Fibroblast of gingiva (primary cell): Measurements from ENCODE around the gene ARSA.
"Not testable (repeated sequence)": the region's sequence is repeated elsewhere in the genome, so short reads cannot be mapped to it uniquely, and the experiment has no call there.

Source experiments
- DNase-seq: peaks from one replicate; pipeline ENCODE4 v3.0.0-alpha.2; 2011; ENCODE audit warnings: low read depth

Gene ARSA

GRCh38 chr22:50654664-50655063 is 26.7 kb upstream of the ARSA start:
- not testable (repeated sequence) for DNase-seq

- DNase-seq = no peak
Measured at GRCh38 chr22:50653256-50653655, 25.3 kb upstream of the ARSA start.

- not testable (repeated sequence) for DNase-seq
Measured at GRCh38 chr22:50643821-50644101, 15.8 kb upstream of the ARSA start.

- DNase-seq = not testable (repeated sequence)
Measured at GRCh38 chr22:50643021-50643820, 15.3 kb upstream of the ARSA start.

- no peak for DNase-seq
Measured at GRCh38 chr22:50641696-50642607, 14.0 kb upstream of the ARSA start.

GRCh38 chr22:50640857-50641647 is 13.1 kb upstream of the ARSA start:
- no peak for DNase-seq

- not testable (repeated sequence) for DNase-seq
Measured at GRCh38 chr22:50640296-50640695, 12.3 kb upstream of the ARSA start.

GRCh38 chr22:50635591-50635990 is 7.6 kb upstream of the ARSA start:
- DNase-seq = no peak

GRCh38 chr22:50633771-50634170 is 5.8 kb upstream of the ARSA start:
- DNase-seq = no peak

GRCh38 chr22:50633086-50633485 is 5.1 kb upstream of the ARSA start:
- no peak for DNase-seq

- no peak for DNase-seq
Measured at GRCh38 chr22:50630376-50630775, 2.4 kb upstream of the ARSA start.

- DNase-seq = no peak
Measured at GRCh38 chr22:50628543-50629134, 687 bp upstream of the ARSA start.

- DNase-seq = no peak
Measured at GRCh38 chr22:50626850-50627641, 906 bp downstream of the ARSA start.

GRCh38 chr22:50626314-50626849 is 1.6 kb downstream of the ARSA start:
- no peak for DNase-seq

- no peak for DNase-seq
Measured at GRCh38 chr22:50625568-50626313, 2.2 kb downstream of the ARSA start.

GRCh38 chr22:50625131-50625567 is 2.8 kb downstream of the ARSA start:
- DNase-seq = no peak

GRCh38 chr22:50624347-50625130 is 3.4 kb downstream of the ARSA start:
- DNase-seq = no peak

GRCh38 chr22:50622723-50623327 is 5.1 kb downstream of the ARSA start:
- DNase-seq = no peak
